GM19328 (cell line): ENCODE data around the gene SLC4A7.
"Not testable (repeated sequence)": the region's sequence is repeated elsewhere in the genome, so short reads cannot be mapped to it uniquely, and the experiment has no call there.

ENCODE experiments used
- ATAC-seq: cut with Tn5 transposase; IDR thresholded peaks from one replicate; pipeline ENCODE4 v1.9.1; 2021; ENCODE audit warnings: mild to moderate bottlenecking, moderate library complexity; ENCODE audit not compliant: unreplicated experiment

The SLC4A7 gene

GRCh38 chr3:27488821-27489220, 4.6 kb upstream of the SLC4A7 start:
- ATAC-seq: no peak

DNA sequence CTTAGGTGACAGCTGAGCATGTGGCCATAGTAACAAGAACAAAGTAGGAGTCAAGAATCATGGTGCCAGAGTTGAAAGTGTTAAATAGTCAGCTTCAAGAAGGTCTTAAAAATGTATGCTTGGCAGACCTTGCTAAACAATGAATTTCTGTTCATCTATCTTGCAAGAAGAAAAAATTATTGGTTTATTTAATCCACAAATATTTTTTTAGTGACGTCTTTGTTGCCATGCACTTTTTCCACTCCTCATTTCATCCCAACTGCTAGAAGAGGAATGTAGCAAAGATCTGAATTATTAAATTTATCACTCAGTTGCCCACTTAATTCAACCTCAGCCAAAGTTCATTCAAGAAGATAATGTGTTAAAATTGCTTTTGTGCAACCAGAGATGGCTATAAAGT, 3.2 kb upstream of the SLC4A7 start:
- ATAC-seq: no peak

- no peak for ATAC-seq
Measured at GRCh38 chr3:27486336-27486735, 2.2 kb upstream of the SLC4A7 start.

DNA sequence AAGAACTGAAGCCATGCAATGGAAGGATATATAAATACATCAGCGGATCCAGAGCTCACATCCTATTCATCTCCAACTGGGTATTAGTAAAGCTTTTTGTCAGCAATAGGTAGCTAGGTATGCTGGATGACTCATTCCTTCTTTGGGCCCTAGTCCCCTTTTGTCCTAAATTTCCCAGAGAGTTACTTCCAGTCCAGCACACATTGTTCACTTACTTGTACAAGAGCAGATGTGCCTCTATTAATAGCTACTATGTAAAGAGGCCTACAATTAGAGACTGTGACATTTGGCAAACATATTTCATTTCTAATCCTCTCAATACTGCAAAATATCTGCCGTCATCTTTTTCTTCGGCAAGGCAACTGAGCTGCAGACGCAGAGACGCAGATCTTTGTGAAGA, 1.7 kb upstream of the SLC4A7 start:
- no peak for ATAC-seq

DNA sequence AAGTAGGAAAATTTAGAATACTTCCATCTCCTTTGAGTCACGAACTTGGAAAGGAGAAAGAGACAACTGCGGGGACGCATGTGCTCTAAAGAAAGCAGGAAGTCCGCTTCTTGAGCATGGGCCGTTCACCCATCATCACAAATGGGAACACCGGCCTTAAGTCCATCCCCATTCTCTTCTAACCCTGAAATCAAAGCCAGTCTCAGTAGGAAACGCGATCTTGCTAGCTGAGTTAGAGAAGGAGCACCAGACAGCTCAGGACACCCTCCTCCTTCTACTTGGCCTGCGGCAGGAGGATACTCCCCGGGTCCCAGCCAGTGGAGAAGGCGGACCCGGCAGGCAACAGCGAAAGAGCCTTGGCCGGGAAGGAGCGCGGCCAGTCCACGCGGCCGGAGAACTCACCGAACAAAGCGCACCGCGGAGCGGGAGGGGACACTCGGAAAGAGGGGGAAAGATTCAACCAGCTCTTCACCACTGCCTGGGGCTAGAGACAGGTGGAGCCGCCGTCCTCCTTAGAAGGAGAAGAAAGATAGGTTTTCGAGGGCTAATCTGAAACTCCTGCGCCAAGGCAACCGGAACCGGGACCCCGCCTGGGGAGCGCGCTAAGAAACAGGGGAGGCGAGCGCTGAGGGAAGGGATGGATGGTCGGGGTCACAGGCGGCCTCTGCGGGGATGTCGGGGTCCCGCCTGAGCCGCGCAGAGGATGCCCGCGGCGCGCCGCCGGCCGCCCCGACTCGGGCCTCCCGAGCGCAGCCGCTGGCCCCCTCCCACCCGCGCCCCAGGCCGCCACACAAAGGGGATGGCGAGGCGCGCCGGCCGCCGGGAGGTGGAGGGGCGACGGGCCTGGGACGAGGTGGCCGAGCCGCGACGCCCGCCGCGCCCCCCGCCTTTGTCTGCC, 818 bp downstream of the SLC4A7 start:
- ATAC-seq: peak; percentile 10

DNA sequence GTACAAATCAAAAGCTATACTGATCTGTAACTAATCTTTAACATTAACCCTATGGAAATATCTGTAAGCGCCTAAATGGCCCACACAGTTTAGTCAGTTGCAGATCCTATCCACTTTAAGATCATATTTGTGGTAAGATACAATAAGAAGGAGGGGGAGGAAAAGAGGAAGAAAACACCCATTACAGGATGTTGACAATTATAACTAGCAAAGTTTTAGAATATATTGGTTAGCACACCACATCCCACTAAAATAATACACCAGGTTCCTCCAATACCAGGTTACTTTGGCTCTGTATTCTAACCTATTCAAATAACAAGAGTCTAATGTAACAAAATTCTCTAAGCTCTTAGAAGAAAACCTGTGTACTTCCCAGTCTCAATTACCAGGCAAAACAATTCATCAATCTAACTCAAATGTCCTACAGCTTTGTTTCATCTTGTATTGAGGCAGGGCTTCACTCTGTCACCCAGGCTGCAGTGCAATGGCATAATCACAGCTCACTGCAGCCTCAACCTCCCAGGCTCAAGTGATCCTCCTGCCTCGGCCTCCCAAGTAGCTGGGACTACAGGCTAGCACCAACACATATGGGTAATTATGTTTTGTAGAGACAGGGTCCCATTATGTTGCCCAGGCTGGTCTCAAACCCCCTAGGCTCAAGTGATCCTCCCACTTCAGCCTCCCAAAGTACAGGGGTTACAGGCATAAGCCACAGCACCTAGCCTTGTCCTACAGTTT, 4.2 kb downstream of the SLC4A7 start:
- ATAC-seq: no peak

DNA sequence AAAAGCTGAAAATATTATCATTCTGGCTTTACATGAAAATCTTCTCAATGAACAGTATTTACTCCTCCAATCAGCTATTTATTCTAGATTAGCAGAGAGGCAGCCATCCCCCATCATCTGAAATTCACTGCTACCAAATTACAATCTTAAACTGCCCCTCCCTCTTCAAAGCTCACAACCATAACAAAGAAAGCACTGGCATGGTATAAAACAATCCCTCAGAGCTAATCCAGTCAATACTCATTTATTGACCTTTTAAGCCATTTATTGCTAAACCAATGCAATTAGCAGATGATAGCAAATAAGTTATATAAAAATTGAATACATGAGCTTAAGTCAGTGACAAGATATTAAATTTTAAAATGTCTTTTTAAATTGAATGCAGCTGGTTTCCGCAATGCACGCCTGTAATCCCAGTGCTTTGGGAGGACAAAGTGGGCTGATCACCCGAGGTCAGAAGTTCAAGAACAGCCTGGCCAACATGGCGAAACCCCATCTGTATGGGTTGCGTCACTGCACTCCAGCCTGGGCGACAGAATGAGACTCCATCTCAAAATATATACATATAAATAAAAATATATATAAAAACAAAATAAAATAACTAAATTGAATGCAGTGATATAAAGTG, 12.1 kb downstream of the SLC4A7 start:
- ATAC-seq: no peak

- ATAC-seq: no peak
Measured at GRCh38 chr3:27468283-27468886, 15.8 kb downstream of the SLC4A7 start.

DNA sequence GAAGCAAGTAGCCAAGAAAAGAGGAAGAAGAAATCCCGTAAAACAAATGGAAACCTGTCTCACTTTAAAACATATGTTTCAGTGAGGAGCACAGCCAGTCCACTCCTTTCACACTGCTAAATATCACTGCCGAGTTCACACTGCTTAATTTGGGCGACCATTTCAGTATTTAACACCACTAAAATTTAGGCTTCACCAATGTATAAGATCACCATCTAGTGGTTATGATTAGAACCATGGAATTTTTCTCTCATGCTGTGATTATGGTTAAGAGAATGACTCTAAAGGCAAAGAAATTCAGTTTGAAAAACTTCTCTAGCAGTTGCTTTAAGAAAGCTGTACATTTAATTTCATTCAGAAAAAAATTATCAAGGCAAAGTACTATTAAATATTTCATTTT, 16.6 kb downstream of the SLC4A7 start:
- peak; percentile 75 for ATAC-seq

DNA sequence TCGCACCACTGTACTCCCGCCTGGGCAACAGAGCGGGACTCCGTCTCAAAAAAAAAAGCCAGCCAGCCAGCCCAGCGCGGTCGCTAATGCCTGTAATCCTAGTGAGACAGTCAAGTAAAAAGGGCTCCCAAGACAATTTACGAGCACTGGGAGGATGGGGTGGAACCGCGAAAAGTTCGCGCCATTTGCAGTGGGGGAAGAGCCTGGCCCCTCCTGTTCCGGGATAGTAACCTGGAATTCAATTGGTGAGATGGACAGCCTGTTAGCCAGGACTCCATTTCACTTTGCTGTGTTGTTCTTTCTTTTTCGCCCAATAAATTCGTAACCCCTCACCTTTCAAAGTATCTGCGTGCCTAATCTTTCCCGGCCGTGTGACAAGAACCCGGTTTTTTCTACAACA, 19.5 kb downstream of the SLC4A7 start:
- no peak for ATAC-seq

DNA sequence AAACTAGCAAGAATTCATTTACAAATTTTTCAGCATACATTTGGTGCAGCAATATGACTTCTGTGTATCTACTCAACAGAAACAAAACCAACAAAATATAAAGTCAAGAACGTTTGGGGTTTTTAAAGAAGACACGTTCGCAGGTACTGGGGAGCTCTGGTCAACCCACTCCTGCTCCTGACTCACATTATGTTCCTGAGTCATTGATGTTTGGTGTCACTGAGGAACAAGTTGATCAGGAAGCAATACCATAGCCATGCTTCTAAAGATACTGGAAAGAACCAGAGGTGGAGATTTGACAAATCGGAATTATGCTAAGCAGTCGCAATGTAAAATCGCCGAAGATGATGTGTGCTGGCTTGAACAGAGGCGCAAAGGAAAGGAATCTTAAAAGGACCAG, 22.0 kb downstream of the SLC4A7 start:
- no peak for ATAC-seq

DNA sequence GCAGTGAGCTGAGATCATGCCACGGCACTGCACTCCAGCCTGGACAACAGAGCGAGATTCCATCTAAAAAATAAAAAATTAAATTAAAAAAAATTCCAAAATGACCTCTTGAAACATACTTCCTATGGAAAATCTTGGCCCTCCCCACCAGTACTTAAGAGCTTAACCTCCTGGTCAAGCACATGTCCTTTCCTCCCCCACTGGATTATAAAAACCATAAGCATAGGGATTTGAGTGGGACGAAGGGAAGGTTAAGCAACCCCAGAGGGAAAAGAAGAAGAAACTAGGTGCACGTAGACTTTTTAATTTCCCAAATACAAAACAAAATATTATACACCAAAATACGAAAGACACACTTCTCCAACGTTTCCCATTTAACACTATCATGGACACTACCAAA, 25.3 kb downstream of the SLC4A7 start:
- ATAC-seq: no peak

- no peak for ATAC-seq
Measured at GRCh38 chr3:27456554-27456953, 27.6 kb downstream of the SLC4A7 start.

- ATAC-seq: peak; percentile 59
Measured at GRCh38 chr3:27454914-27455313, 29.3 kb downstream of the SLC4A7 start.

- ATAC-seq: no peak
Measured at GRCh38 chr3:27454461-27454860, 29.7 kb downstream of the SLC4A7 start.

DNA sequence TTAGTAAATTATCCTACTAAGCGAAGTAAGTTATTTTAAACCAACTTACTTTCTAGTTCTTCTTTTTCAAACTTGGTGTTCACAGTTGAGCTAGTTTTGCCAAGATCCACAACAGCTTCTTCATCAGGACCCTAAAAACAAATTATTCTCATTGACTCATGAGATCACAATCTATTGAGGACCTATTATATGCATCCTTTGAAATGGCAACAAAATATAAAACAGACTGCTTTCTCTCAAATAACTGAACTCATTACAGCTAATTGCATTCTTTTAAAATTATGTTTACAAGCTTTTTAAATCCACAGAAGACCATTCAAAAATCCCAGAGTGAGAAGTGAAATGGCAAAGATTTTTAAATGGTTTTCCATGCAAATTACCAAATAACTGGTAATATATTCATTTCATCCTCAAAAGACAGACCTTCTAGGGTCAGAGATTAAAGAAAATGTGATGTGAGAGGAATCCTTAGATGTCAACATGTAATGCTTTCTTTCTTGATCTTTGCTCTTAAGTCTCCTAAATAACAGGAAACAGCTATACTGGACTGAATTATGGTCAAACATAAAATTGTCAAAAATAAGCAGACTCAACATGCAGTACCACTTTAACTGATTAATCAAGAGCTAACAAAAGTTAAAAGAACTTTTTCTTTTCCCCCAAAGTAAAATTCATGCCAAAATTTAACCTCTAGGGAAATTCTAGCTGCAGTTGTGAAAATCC, 31.7 kb downstream of the SLC4A7 start:
- no peak for ATAC-seq

DNA sequence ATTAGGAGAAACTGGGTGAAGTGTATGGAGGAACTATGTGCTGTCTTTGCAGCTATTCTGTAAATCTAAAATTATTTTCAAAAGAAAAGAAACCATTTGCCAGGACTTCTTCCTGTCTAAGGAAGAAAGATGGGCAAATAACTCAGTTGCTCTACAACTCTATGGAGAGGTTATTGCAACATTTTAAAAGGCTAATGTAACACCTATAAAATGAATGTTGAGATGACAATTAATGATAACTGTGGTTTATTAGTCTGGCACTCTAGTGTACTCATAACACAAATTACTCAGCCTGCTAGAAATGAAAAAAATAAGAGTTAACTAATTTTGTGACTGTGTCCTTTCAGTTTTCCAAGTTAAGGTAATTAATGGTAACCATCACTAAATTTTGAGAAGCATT, 32.3 kb downstream of the SLC4A7 start:
- ATAC-seq: no peak

- no peak for ATAC-seq
Measured at GRCh38 chr3:27451251-27451650, 32.9 kb downstream of the SLC4A7 start.

GRCh38 chr3:27449530-27450150, 34.5 kb downstream of the SLC4A7 start:
- ATAC-seq: no peak

DNA sequence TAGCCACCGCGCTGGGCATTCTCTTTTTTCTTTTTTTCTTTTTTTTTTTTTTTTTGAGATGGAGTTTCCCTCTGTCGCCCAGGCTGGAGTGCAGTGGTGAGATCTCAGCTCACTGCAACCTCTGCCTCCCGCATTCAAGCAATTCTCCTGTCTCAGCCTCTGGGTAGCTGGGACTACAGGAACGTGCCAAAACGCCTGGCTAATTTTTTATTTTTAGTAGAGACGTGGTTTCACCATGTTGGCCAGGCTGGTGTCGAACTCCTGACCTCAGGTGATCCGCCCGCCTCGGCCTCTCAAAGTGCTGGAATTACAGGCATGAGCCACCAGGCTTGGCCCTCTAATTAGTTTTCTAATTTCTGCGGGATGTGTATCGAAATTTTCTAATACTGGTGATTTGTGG, 41.2 kb downstream of the SLC4A7 start:
- ATAC-seq: not testable (repeated sequence)
